Activated T-helper 9 cell treated with anti-CD3 and anti-CD28 coated beads, Interleukin-2, amount 50 U/mL, for 16 hours (primary cell): ENCODE results near the gene TPRA1.
"Not testable (repeated sequence)": the region's sequence is repeated elsewhere in the genome, so short reads cannot be mapped to it uniquely, and the experiment has no call there.

Experiments
- DNase-seq: peaks from one replicate; pipeline ENCODE4 v3.0.0-alpha.2; 2020; ENCODE audit warnings: low read depth

Gene TPRA1

DNA sequence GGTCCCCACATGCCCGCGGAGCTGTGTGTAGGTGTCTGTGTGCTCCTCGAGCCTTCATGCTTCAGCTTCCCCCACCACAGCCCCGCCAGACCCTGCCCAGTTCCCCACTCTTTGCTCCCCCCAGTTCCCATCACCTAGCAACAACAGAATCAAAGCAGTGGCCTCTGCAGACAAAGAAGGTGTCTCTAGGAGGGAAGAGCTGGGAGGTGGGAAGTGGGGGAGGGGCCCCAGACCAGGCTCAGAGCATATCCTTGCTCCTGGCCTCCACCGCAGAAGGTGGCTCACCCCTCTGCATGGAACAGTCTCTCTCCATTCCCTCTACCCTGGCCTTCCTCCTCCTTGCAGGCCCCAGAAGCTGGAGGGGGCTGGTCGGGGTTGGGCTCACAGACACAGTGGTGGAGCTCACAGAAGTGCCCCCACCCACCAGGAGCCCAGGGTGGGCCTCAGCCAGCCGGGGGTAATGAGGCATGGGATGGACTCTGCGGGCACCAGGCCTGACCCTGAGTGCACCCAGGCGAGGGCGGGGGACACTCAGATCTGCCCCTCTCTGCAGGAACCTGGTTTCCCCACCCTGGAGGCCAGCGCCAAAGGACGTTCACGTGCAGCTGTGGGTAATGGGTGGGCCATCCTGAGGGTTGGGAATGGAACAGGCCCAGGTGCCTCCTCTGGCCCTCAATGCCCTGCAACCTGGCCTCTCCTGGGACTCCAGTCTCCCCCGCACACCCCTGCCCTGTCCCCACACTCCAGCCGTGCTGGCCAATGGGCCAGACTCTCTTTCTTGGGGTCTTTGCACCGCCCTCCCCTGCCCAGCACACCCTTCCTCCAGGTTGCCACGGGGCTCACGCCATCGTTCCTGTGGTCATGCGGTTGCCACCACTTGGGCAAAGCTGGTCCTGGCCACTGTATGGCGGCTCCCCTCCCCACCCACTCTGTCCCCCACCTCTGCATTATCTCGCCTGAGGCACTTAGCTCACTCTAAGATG is 53.4 kb downstream of the TPRA1 start:
- DNase-seq = no peak

DNA sequence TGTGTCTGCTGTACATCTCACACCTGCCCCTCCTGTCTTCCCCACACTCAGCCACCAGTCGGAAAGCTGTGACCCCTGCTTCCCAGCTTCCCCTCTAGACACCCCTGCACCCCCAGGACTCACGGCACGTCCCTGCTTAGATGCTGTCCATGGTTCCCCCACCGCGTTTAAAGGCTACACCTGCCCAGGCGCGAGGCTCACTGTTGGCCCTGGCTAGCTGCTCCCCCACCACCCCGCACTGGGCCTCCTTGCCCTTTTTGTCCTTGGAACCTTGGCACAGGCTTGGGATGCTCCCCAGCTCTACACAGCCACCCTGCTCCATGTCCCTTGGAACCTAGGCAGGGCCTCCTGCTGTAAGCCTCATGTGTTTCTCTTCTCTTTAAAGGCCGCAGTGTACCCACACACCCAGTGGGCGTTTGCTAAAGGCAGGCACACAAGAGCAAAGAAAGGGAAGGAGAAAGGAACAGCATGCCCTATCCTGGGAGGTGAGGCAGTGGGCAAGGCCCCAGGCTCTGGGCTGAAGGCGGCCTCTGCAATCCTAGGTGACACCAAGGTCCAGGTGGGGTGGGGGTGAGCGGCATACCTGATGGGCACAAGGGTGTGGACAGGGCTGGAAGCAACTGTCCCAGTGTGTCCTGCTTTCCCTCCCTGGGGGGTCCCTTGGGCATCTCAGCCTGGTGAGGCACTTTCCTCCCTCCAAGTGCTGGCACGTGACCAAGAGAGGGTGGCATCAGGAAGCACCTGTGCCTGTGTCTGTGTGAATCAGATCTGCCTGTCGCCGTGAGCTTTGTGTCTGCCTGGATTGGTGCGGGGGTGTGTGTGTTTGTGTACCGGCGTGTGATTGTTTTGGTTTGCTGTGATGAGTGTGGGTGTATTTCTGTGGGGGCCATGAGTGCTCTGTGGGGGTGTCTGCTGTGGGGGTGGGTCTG is 54.4 kb downstream of the TPRA1 start:
- DNase-seq = no peak

DNA sequence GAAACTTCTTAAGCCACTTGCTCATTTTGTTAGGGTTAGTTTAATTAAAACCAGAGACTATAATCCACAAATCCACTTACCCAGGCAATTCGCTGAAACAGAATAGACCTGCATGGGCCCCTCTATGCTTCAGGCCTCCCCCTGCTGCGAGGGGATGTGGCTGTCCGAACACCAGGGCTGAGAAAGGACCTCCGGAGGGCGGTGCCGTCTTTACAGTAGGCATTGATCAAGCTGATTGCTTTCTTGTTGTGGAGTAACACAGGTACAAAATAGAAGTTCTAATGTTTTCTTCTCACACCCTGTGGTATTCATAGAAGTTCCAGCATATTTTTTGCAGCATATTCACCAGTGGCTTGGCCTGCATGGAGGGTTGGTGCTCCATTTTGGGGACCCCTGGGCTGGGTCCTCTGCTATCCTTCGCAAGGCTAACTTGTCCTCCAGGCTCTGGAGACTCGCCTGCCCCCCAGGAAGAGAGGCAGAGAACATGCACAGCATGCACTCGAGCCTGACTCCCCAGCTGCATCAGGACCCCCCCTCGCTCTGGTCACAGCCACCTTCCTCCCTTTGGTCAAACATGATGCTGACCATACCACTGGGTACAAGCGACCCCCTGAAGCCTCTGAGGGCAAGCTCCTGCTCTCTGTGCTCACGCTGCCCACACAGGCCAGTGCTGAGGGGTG is 55.3 kb downstream of the TPRA1 start:
- no peak for DNase-seq

DNA sequence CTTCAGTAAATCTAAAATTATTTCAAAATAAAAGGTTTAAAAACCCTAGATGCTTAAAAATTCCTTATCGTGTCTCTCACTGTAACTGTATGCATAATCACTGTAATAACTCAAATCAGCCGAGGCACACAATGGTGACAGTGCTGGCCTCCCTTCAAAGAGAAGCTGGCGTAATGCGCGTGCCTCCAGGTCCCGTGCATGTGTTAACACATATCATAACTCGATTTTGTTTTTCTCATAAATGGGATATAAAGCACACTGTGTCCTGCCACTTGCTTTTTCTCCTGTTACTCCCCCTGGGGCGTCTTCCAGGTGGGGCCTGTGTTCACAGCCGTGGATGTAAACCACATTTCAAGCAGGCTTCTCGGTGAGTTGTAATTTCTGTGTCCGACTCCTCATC is 56.0 kb downstream of the TPRA1 start:
- no peak for DNase-seq

DNA sequence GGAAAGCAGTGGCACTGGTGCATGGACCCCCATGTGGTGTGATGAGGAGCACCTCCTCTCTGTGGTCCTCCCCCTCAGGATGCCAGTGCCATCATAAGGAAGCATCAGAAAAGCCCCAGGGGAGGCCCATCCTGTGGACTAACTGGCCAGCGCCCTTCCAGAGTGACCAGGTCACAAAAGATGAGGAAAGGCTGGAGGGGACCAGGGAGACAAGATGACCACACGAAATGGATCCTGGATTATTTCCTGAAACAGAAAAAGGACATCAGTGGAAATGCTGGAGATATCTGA is 56.4 kb downstream of the TPRA1 start:
- no peak for DNase-seq

DNA sequence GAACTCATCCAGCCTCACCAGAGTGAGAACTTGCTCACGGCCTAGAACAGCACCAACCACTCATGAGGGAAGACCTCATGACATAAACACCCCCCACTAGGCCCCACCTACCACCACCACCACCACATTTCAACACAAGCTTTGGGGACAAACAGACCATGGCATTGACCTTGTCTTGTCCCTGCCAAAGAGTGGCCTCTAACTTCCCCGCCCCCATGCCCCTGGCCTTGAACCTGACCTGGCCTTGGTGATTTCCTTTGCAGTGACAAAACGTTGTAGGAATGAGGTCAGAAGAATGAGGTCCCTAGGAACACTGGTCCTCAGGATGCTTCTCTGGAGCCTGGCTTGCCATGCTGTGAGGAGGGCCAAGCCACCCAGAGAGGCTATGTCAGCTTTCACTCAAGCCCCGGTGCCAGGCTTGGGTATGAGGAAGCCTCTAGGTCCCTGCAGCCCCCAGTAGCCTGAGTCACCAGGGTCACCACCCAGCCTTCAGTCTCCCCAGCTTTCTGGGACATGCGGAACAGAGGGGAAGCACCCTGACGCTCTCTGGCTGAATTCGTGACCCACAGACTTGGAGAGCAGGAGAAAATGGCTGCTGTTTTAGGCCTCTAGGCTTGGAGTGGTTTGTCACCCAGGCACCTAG is 57.9 kb downstream of the TPRA1 start:
- DNase-seq = no peak

DNA sequence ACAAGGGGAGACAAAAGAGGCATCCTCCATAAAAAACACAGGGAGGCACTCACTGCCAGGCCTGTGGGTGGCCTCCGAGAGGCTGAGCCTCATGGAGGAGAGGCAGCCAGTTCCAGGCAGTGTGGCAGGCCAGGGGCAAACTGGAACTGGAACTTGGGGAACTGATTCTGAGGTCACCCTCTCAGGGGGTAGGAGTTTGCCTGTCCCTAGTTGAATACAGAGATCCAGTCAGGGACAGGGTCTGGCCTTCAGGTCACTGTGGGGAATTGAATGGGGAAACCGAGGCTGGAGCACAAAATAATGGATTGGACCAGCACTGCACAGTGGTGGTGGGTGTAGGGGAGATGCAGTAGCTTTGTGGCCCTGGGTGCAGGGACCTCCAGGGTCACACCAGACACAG is 58.7 kb downstream of the TPRA1 start:
- no peak for DNase-seq

DNA sequence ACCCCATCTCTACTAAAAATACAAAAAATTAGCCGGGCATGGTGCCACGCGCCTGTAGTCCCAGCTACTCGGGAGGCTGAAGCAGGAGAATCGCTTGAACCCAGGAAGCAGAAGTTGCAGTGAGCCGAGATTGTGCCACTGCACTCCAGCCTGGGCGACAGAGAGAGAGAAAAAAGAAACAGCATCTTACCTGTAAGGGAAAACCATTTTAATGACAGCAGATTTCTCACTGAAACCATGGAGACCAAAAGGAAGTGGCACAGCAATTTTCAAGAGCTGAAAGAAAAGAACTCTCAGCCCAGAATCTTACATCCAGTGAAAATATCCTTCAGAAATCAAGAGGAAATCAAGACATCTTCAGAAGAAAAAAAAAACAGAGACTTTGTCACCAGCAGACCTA is 59.7 kb downstream of the TPRA1 start:
- DNase-seq = not testable (repeated sequence)

DNA sequence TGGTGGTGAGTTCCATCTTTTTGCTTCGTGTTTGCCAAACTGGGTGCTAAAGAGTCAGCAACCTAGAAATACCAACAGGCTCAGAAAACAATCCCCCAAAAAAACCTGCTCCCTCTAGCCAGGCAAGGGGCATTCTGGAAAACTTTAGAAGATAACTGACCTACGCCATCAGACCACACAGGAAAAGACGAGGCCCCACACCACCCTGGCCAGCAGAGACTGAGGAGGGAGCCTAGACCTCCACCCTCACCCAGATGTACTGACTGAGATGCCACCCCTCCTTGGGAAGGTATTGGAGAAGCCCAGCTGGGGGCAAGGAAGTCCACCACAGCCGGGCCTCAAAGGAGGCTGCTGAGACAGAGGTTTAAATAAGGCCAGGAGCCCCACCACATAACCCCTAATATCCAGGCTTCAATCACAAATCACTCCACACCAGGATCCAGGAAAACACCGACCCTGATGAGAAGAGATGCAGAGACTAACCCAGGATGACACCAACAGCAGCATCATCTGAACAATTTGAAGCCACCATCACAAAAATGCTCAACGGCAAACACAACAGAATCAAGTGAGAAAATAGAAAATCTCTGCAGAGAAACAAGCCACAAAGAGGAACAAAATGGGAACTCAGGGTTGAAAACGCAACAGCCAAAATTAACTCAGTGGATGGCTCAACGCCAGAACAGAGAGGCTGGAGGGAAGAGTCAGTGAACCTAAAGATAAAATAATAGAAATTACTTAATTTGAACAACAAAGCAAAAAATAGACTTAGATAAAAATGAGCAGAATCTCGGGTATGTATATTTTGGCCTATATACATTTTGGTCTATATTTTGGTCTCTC is 61.0 kb downstream of the TPRA1 start:
- no peak for DNase-seq

DNA sequence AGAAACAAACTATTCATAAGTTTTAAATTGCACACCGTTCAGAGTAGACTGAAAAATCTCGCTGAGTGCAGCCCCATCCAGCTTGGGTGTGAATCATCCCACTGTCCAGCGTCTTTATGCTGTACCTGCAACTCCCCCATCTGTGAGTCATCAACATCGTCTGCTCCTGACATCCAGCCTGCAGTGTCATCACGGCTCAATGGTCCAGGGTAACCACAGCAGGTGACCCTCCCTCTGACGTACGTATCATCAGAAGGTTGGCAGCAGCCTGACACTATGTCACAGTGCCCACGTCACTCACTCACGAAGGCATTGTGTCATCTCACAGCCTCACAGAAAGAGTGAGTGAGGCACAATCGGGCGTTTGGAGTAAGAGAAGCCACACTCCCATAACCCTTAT is 65.2 kb downstream of the TPRA1 start:
- DNase-seq = no peak

DNA sequence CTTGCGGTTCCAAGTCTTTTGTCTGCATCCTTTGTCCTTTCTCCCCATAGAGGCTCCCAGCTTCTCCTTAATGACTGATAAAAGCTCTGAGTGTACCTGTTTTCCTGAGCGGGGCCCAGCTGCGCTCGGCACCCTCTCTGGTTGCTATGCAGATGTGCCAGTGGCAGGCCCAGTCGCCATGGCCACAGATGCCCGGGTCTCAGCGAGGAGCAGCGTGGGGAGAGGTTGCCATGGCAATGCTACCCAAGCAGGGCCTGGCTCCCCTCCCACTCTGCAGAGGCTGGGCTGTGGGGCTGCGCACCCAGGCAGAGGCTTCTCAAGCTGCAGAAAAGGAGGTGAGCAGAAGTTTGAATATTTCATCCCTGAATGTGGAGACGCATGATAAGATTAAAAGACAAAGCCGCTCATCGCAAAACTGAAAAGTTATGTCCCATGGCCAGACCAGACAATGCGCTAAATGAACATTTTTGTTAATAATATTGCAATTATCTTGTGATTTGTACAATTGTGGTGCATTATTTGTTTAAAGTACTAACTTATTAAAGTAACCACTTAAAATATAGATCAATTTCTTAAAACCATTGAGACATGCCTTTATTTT is 66.1 kb downstream of the TPRA1 start:
- no peak for DNase-seq
